GM12892 (cell line): ENCODE results near the gene RAVER1.

Experiments used
- POLR2A ChIP-seq: IDR thresholded peaks from 2 replicates; pipeline ENCODE4 v1.6.1; 2011; ENCODE audit warnings: low read depth, low read length, control low read depth
- POLR2AphosphoS5 ChIP-seq: IDR thresholded peaks from 2 replicates; pipeline ENCODE4 v1.6.1; 2011; ENCODE audit warnings: low read depth, low read length, control low read depth
- TAF1 ChIP-seq: IDR thresholded peaks from 2 replicates; pipeline ENCODE4 v1.6.1; 2011; ENCODE audit warnings: low read depth, mild to moderate bottlenecking, control low read depth, low read length, borderline replicate concordance

- TF ChIP-seq POLR2AphosphoS5 (no peak), POLR2A (no peak), TAF1 (no peak)
These were observed 16.1 kb downstream of the RAVER1 start for GRCh38 chr19:10317045-10317856.
